ENCODE data around the gene NDUFB7. TPM values are rescaled to one million over a fixed set of nuclear protein-coding genes. Genes with fewer than 3 reads are reported as not detected.

Gene NDUFB7
- total RNA-seq, 1 experiment from 2014 or later: 155 TPM

DNA sequence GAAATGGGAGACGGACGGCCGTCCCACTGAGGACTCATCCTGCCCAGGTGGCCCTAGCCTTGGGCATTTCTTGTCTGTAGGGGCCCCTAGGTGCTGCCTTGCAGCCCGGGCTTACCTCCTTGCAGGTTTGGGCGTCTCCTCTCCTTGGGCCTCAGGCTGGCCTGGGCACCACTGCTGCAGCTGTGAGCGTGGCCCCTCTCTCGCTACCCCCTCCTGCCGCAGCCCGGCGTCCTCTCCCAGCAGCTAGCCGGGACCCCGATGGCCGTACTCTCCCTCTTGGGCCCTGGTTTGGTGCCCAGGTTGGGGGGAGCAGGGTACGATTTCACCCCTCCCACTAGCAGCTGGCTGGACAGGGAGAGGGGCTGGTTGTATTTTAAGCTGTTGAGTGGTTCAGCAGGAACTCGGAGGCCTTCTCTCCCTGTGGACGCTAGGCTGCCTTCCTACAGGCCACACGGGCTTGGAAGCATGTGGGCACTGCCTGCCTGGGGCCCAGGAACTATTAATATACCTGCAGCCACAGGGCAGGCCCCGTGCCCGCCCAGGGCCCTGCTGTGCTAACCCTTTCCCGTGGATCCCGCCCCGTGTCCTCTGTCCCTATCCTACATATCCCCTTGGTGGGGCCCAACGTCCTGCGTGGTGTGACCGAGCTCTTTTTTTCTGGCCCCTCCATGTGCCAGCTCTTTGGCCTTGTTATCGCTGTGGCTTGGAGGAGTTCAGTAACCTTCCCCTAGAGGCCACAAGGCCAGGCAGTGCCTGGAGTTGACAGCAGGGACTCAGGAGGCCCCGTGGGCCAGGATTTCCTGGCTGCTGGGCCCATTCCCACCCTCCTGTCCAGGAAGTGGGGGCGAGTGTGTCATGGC, 11.7 kb downstream of the NDUFB7 start:
- Histone ChIP-seq H3K18ac (ENCODE audit: insufficient read length, low read depth, low read length) (no peak overlapping the region), H4K5ac (ENCODE audit: insufficient read length, low read depth, low read length) (no peak overlapping the region), H4K20me1 (ENCODE audit: control insufficient read depth, insufficient read depth, insufficient read length) (no peaks in the 10 kb centered on the region), H2AK5ac (ENCODE audit: insufficient read length, low read length) (no peak overlapping the region), H3K27me3 (ENCODE audit: insufficient read depth, low read length) (no peaks in the 10 kb centered on the region), H2AFZ (ENCODE audit: low read length) (no peak overlapping the region), H2BK120ac (ENCODE audit: low read depth, low read length, poor library complexity, severe bottlenecking) (no peak overlapping the region), H3K56ac (ENCODE audit: insufficient read length, low read depth, low read length) (no peak overlapping the region), H3K79me2 (ENCODE audit: insufficient read depth, low read length) (peaks cover 1% of the 10 kb centered on the region; the same call in 1 of the 2 replicates), H2BK5ac (ENCODE audit: insufficient read length, low read length) (no peak overlapping the region), H2BK12ac (ENCODE audit: insufficient read length, low read depth, low read length) (no peak overlapping the region), H3K23me2 (ENCODE audit: insufficient read length, low read depth, low read length, poor library complexity, severe bottlenecking) (no peaks in the 10 kb centered on the region), H2BK15ac (ENCODE audit: low read depth, low read length) (no peak overlapping the region), H3K27ac (ENCODE audit: insufficient read length, low read depth, low read length) (no peak overlapping the region), H3K4ac (ENCODE audit: low read depth, low read length) (no peak overlapping the region), H3K14ac (ENCODE audit: insufficient read depth, low read length) (no peak overlapping the region; the same call in 1 of the 2 replicates), H3K4me2 (ENCODE audit: insufficient read depth, insufficient read length, low read length) (no peak overlapping the region), H4K8ac (replicated peaks; ENCODE audit: insufficient read length, low read depth, low read length) (no peak overlapping the region), H4K91ac (ENCODE audit: insufficient read length, low read depth, low read length) (no peak overlapping the region), H3K79me1 (ENCODE audit: insufficient read depth, low read depth, low read length, poor library complexity, severe bottlenecking) (peaks cover 9% of the 10 kb centered on the region), H3K9me3 (ENCODE audit: control insufficient read depth, low read depth, low read length) (no peaks in the 10 kb centered on the region), H3K9ac (ENCODE audit: extremely low read depth, insufficient read length, low read length) (no peak overlapping the region), H2BK20ac (ENCODE audit: low read depth, low read length, poor library complexity, severe bottlenecking) (no peak overlapping the region), H3K23ac (ENCODE audit: insufficient read length, low read depth, low read length) (no peak overlapping the region), H3T11ph (ENCODE audit: low read length) (no peak overlapping the region), H3K4me1 (ENCODE audit: insufficient read depth, low read length) (no peaks in the 10 kb centered on the region; the same call in 1 of the 2 replicates)
- no peaks in the 10 kb centered on the region for H3K9me3 Mint-ChIP-seq
- peaks cover 36 to 52% of the 10 kb centered on the region in 2 experiments for H3K4me1 Mint-ChIP-seq
- H3K27me3 Mint-ChIP-seq (ENCODE audit: low read depth): no peaks in the 10 kb centered on the region
- peak; percentile 30 for DNase-seq
- TF ChIP-seq, protein P1, sequence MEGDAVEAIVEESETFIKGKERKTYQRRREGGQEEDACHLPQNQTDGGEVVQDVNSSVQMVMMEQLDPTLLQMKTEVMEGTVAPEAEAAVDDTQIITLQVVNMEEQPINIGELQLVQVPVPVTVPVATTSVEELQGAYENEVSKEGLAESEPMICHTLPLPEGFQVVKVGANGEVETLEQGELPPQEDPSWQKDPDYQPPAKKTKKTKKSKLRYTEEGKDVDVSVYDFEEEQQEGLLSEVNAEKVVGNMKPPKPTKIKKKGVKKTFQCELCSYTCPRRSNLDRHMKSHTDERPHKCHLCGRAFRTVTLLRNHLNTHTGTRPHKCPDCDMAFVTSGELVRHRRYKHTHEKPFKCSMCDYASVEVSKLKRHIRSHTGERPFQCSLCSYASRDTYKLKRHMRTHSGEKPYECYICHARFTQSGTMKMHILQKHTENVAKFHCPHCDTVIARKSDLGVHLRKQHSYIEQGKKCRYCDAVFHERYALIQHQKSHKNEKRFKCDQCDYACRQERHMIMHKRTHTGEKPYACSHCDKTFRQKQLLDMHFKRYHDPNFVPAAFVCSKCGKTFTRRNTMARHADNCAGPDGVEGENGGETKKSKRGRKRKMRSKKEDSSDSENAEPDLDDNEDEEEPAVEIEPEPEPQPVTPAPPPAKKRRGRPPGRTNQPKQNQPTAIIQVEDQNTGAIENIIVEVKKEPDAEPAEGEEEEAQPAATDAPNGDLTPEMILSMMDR (conservative IDR thresholded peaks at IDR 0.05): no peak
- whole genome bisulfite sequencing (ENCODE audit: extremely low coverage, insufficient read length, low lambda C conversion rate): no CpG with 5 or more reads among the region's 28 CpGs
- H3K27ac Mint-ChIP-seq: peak overlapping the region; percentile 90 to 96 (median 94); a peak in 6 of 7 replicates
- H3K36me3 Mint-ChIP-seq (ENCODE audit: insufficient read depth in 1 of 3, low read depth in 3 of 3): peaks cover 2 to 5% (median 3%) of the 10 kb centered on the region in 3 experiments; a peak in 5 of 7 replicates
- H3K4me3 Mint-ChIP-seq: no peak overlapping the region; a peak in 1 of 5 replicates
